GM13977 (cell line): ENCODE data around the gene PRR14.

ENCODE experiments used
- DNase-seq: peaks from one replicate; pipeline ENCODE4 v3.0.0; 2012; ENCODE audit warnings: low spot score
- CTCF ChIP-seq: IDR thresholded peaks from 2 replicates; pipeline ENCODE4 v1.5.1; 2012; ENCODE audit warnings: mild to moderate bottlenecking, control low read depth; ENCODE audit not compliant: insufficient read depth; ENCODE audit errors: extremely low read depth, missing control alignments
- in situ Hi-C: fragments of 300-500 bp; cut with MboI; formaldehyde crosslinking; loops from one replicate; pipeline ENCODE4 v1.12.0; 2022; ENCODE audit warnings: low sequenced_read_pairs, low pct_unique_long_range_greater_than_20kb, mixed read lengths, inconsistent platforms; ENCODE audit not compliant: unreplicated experiment

Gene PRR14

GRCh38 chr16:30619638-30620037, 31.1 kb upstream of the PRR14 start:
- no peak for TF ChIP-seq CTCF
- in situ Hi-C loops, result loop anchor here (25.0 kb wide), 1 partner anchor 507 kb away; the partner anchor contains the start of genes GDPD3 and MAPK3
- no peak for DNase-seq

GRCh38 chr16:30620169-30620568, 30.6 kb upstream of the PRR14 start:
- no peak for DNase-seq
- no peak for TF ChIP-seq CTCF
- in situ Hi-C loops, result loop anchor here (25.0 kb wide), 1 partner anchor 508 kb away; the partner anchor contains the start of genes GDPD3 and MAPK3

GRCh38 chr16:30621765-30622164, 29.0 kb upstream of the PRR14 start:
- no peak for DNase-seq
- in situ Hi-C loops, result loop anchor here (25.0 kb wide), 1 partner anchor 509 kb away; the partner anchor contains the start of genes GDPD3 and MAPK3
- TF ChIP-seq CTCF, result no peak

GRCh38 chr16:30622455-30623032, 28.2 kb upstream of the PRR14 start:
- no peak for DNase-seq
- in situ Hi-C loops, result loop anchor here (25.0 kb wide), 1 partner anchor 510 kb away; the partner anchor contains the start of genes GDPD3 and MAPK3
- TF ChIP-seq CTCF, result no peak

- DNase-seq, result no peak
- no peak for TF ChIP-seq CTCF
- in situ Hi-C loops, result loop anchor here (25.0 kb wide), 1 partner anchor 511 kb away; the partner anchor contains the start of genes GDPD3 and MAPK3
These were observed 27.1 kb upstream of the PRR14 start for GRCh38 chr16:30623536-30624283.

GRCh38 chr16:30626236-30626635, 24.5 kb upstream of the PRR14 start:
- DNase-seq, result no peak
- in situ Hi-C loops, result loop anchor here (25.0 kb wide), 1 partner anchor 89 kb away; the partner anchor contains the start of genes ZNF747 and ZNF768
- TF ChIP-seq CTCF, result no peak
